ENCODE data around the gene ZNF654. TPM values are rescaled to one million over a fixed set of nuclear protein-coding genes. Genes with fewer than 3 reads are reported as not detected.
A peak's percentile ranks its signal among the peaks of the same experiment; 100 is the strongest.
"Not testable (repeated sequence)": the region's sequence is repeated elsewhere in the genome, so short reads cannot be mapped to it uniquely, and the experiment has no call there.

The ZNF654 gene
- total RNA-seq, 1 donor from 2014 or later: 25.7 TPM

DNA sequence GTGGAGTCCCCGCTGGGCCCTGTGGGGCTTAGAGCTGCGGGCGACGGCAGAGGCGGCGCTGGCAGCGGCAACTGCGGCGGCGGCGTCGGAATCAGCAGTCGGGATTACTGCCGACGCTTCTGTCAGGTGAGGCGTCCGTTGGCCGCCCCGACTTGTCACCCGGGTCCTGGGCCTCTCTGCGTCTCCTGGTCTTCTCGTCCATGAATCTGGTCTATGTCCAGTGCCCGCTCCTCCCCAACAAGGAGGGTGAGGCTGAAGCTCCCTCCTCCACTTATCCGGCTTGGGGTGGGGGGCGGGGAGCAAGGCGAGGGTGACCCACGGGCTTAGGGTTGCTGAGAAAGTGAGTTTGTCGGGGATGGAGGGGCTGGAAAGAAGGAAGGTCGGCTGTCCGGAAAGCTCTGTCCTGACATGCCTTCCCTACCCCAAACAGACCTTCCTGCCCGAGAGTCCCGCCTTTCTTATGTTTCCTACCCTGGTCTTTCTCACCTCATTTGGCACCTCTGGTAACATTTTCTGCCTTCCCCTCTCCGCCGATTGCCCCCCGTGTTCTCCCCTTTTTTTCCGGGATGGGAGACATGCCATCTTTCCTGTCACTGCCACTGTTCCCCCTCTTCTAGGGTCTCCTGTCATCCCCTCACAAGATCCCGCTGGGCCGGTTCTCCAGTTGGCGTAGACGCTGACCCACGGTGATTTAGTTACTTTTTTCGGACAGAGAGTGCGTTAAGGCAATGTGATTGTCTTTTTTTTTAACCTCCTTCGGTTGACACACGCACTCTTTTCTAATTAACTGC is 520 bp downstream of the ZNF654 start:
- peak; percentile 46 for DNase-seq (ENCODE audit: low spot score)

- DNase-seq (ENCODE audit: low spot score): no peak
Measured at GRCh38 chr3:88061746-88062145, 2.7 kb downstream of the ZNF654 start.

DNA sequence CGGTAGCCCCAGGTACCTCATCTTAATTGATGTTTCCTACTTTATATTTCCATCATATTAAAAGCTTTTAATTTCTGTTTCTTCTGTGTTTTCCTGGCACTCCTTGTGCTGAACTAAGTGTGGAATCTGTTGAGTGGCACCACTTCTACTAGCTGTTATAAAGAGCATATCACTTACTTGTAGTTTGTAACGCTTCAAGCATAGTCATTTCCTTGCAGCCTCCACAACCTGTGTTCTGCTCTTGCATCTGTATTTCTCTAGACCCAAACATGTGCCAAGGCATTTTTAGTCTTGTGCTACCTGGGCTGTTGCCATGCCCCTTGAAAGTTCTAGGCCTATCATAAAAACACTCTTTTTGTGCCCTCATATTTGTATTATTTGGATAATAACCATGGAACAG is 16.0 kb downstream of the ZNF654 start:
- no peak for DNase-seq (ENCODE audit: low spot score)

DNA sequence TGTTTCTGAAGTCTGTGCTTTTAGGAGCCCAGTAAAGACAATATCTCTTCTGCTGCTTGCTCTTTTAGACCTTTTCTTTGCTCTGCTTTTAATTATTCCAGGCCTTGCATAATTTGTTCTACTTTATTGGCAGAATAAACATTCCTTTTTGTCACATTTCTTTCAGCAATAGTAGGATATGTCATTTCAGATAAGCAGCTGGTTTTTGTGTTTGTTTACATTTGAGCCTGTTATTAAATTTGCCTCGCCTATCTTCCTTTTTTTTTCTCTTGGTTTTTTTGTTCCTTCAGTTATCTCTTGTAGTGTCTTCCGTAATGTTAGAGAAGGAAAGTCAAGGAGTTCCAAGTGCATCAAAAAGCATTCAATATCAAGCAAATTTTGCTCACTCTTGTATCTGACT is 16.4 kb downstream of the ZNF654 start:
- no peak for DNase-seq (ENCODE audit: low spot score)

DNA sequence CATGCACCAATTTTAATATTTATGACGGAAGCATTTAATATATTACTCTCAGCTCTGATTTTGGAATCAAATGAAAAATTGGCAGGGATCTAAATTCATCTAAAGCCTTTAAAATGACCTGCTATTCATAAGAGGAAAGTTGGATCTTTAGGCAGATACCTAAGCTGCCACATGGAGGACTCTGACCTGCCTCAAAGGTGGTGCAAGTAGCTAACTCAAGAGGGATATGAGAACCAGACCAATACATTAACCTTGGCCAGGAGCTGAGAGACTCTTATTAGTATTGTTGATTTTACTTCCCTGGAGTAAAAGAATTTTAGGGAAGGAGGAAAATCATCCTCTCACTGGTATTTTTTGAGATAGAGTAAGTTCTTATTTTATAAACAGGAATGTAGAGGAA is 17.7 kb downstream of the ZNF654 start:
- DNase-seq (ENCODE audit: low spot score): no peak

- DNase-seq (ENCODE audit: low spot score): no peak
Measured at GRCh38 chr3:88078932-88079331, 19.9 kb downstream of the ZNF654 start.

- no peak for DNase-seq (ENCODE audit: low spot score)
Measured at GRCh38 chr3:88082854-88083253, 23.8 kb downstream of the ZNF654 start.

- no peak for DNase-seq (ENCODE audit: low spot score)
Measured at GRCh38 chr3:88084097-88084501, 25.0 kb downstream of the ZNF654 start.

GRCh38 chr3:88090681-88091080 is 31.6 kb downstream of the ZNF654 start:
- no peak for DNase-seq (ENCODE audit: low spot score)

- DNase-seq (ENCODE audit: low spot score): no peak
Measured at GRCh38 chr3:88092270-88092669, 33.2 kb downstream of the ZNF654 start.

GRCh38 chr3:88093266-88093665 is 34.2 kb downstream of the ZNF654 start:
- DNase-seq (ENCODE audit: low spot score): no peak

DNA sequence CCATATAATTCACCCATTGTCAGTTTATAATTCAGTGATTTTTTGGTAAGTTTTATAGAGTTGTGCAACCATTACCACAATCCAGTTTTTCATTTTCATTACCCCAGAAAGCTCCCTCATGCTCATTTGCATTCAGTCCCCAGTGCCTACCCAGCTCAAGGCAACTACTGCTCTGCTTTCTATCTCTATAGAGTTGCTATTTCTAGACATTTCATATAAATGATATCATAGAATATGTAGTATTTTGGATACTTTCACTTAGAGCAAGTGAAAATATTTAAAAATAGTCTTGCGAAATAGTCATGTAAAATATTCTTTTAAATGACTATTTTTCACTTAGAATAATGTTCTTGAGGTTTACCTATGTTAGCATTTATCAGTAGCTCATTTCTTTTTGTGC is 42.1 kb downstream of the ZNF654 start:
- DNase-seq (ENCODE audit: low spot score): no peak

DNA sequence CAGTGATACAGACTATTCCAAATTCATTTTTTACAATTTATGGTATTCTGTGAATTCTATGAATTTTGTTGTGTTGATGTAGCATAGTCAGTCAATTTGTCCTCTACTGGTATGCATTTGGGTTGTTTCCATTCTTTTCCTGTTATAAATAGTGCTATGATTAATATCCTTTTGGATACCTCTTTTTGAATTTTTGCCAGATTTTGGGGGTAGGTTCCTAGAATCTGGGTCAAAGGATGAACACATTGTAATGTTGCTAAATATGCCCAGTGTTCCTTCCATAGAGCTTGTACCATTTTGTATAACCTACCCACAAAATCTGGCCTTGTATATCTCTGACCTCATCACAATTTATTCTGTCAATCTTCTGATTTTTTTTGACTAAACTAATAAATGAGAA is 46.3 kb downstream of the ZNF654 start:
- DNase-seq (ENCODE audit: low spot score): no peak

- no peak for DNase-seq (ENCODE audit: low spot score)
Measured at GRCh38 chr3:88112289-88112688, 53.2 kb downstream of the ZNF654 start.

GRCh38 chr3:88113311-88114162 is 54.5 kb downstream of the ZNF654 start:
- peak; percentile 58 for DNase-seq (ENCODE audit: low spot score)

DNA sequence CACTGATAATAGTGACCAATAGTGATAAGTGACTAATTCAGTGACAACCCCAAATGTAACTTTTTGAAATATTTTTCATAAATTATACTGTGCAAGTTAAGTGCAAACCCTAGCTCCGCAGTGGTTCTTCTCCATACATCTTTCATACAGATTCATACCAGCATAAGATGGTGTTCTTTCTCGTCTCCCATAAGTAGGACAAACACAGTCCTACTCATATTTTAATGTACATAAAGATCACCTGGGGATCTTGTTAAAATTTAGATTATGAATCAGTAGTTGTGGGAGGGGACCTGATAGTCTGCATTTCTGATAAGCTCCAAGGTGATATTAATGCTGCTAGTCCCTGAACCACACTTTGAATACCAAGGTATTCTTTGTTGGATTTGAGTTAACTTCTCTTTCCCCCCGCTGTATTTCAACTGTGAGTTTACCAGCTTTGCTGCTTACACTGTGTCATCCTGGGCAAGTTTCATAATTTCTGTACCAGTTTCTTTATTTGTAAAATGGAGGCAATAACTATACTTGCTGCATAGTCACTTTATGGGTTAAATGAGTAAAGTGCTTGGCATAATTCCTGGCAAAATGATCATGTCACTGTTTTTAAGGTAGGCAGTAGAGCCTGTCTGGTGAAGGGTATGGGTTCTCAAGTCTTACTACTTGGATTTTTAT is 56.0 kb downstream of the ZNF654 start:
- no peak for DNase-seq (ENCODE audit: low spot score)

- no peak for DNase-seq (ENCODE audit: low spot score)
Measured at GRCh38 chr3:88117683-88118082, 58.6 kb downstream of the ZNF654 start.

GRCh38 chr3:88118603-88119002 is 59.5 kb downstream of the ZNF654 start:
- not testable (repeated sequence) for DNase-seq (ENCODE audit: low spot score)

GRCh38 chr3:88123526-88123925 is 64.5 kb downstream of the ZNF654 start:
- no peak for DNase-seq (ENCODE audit: low spot score)

DNA sequence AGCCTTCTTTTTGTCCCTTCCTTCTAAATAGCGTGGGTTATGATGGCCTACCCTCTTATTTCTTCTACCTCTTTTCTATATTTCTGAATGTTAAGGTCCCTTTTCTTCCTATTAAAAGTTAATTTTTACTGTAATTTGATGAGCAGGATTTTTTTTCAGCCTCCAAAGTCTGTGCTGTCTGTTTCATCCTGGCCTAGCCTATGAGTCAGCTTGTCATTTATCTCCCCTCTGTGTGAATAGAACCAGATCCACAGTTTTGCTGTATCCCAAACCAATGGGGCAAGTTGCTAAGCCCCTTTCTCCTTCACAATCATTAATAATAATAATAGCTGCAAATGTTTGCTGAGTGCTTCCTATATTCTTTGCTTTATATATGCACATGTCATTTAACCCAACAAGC is 72.6 kb downstream of the ZNF654 start:
- no peak for DNase-seq (ENCODE audit: low spot score)

- DNase-seq (ENCODE audit: low spot score): no peak
Measured at GRCh38 chr3:88132894-88133293, 73.8 kb downstream of the ZNF654 start.

- no peak for DNase-seq (ENCODE audit: low spot score)
Measured at GRCh38 chr3:88133711-88134263, 74.7 kb downstream of the ZNF654 start.

All from ureter (tissue), 1 donor.